GM12892 (cell line): ENCODE data around the gene BRAT1.

ENCODE experiments used
- DNase-seq: peaks from one replicate; pipeline ENCODE4 v3.0.0; 2011; ENCODE audit not compliant: insufficient read length
- FAIRE-seq: peaks from 2 replicates; lab custom pipeline; 2011; peaks lifted over from hg19 to GRCh38; lab: Jason Lieb, UNC
- POLR2A ChIP-seq: IDR thresholded peaks from 2 replicates; pipeline ENCODE4 v1.6.1; 2011; ENCODE audit warnings: low read depth, low read length, control low read depth
- POLR2AphosphoS5 ChIP-seq: IDR thresholded peaks from 2 replicates; pipeline ENCODE4 v1.6.1; 2011; ENCODE audit warnings: low read depth, low read length, control low read depth
- TAF1 ChIP-seq: IDR thresholded peaks from 2 replicates; pipeline ENCODE4 v1.6.1; 2011; ENCODE audit warnings: low read depth, mild to moderate bottlenecking, control low read depth, low read length, borderline replicate concordance

BRAT1 gene

DNA sequence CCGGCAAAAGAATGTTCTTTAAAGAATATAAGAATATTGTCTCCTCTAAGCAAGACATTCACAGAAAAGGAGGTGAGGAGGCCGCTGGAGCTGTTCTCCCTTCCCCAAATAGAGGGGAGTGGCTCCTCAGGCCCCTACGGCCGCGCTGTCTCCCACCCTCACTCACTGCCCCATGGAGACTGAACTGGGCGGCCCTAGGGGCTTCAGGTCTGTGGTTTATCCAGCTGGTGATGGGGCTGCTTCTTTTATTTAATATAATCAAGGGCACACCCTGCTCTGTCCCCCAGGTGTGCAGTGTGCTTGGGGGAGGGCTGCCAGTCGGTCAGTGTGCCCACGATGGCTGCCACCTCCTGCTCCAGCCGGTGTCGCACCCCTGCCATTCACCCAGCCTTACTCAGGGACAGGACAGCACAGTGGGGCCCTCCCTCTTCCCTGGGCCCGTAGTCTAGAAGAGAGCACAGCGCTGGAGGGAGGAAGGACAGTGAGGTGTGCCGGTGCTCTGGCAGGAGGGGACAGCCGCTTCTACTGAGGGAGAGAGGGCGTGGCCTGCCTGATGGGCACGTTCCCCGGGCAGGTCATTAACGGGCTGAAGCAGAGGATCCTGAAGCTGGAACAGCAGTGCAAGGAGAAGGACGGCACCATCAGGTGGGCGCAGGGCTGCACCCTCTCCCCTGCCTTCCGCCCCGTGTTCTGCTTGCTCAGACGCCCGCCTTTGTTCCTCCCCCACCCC, 26.8 kb upstream of the BRAT1 start:
- FAIRE-seq: no peak
- no peak for DNase-seq
- TF ChIP-seq TAF1: no peak
- no peak for TF ChIP-seq POLR2A
- TF ChIP-seq POLR2AphosphoS5: no peak

- TF ChIP-seq POLR2AphosphoS5 (no peak), POLR2A (no peak), TAF1 (no peak)
- no peak for DNase-seq
- no peak for FAIRE-seq
Measured at GRCh38 chr7:2580636-2581035, 25.3 kb upstream of the BRAT1 start.

- TF ChIP-seq POLR2AphosphoS5 (no peak), POLR2A (no peak), TAF1 (no peak)
- DNase-seq (no peak), FAIRE-seq (no peak)
Measured at GRCh38 chr7:2577914-2578680, 22.8 kb upstream of the BRAT1 start.

DNA sequence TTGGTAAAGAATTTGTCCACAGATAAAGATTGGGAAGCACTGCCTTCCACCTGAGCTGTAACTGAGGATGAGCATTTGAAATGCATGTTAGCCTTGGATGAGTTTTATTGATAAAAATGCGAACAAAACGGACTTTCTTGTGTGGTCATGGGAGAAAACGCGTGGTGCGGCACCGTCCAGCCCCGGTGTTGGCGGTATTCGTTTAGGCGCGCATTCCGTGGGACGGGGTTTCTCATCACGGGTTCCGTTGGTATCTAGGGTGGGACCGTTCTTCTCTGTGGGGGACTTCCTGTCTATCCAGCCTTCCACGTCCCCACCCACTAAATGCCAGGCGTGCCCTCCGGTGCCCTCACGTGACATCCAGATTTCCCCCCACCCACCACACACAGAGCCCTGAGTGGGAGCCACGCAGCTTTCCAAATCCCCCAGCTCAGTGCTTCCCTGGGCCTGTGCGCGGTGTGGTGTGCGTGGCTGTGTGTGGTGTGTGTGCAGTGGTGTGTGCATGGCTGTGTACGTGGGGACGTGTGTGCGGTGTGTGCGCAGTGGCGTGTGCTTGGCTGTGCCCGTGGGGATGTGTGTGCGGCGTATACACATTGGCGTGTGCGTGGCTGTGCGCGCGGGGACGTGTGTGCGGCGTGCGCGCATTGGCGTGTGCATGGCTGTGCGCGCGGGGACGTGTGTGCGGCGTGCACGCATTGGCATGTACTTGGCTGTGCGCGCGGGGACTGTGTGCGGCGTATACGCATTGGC, 21.6 kb upstream of the BRAT1 start:
- no peak for FAIRE-seq
- DNase-seq: no peak
- TF ChIP-seq POLR2AphosphoS5 (no peak), TAF1 (no peak), POLR2A (no peak)

GRCh38 chr7:2575733-2576340, 20.5 kb upstream of the BRAT1 start:
- no peak for FAIRE-seq
- TF ChIP-seq POLR2A (no peak), POLR2AphosphoS5 (no peak), TAF1 (no peak)

DNA sequence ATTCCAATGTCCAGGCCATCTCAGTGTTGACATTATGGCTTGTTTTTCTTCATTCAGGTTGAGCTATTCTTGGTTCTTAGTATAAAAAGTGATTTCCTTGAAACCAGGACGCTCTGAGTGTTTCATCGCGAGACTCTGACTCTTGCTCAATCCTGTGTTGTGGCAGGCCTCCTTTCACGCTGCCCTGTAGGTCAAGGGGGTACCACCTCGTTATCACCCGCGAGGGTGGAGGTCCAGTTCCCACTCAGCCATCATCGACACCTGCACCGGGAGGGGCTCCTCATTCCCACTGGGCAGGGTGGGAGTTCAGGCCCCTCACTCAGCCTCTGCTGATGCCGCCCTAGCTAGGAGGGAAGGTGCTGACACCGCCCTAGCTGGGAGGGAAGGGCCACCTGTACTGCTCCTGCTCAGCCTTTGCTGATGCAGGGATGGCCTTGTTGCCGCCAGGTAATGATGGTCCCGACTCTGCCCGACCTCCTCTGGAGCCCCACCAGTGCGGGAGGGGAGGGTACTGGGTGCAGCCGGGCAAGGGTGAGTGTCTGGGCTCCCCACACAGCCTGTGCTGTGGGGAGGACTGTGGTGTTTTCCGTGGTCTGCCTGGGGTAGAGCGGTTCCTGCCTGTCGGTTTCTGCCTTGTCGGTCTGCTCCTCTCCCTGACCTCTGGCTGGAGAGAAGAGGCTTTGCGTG, 19.9 kb upstream of the BRAT1 start:
- TF ChIP-seq POLR2AphosphoS5 (no peak), POLR2A (no peak), TAF1 (no peak)
- FAIRE-seq (no peak), DNase-seq (no peak)

More at GRCh38 chr7:2575733-2576340, 20.5 kb upstream of the BRAT1 start:
- DNase-seq: no peak

DNA sequence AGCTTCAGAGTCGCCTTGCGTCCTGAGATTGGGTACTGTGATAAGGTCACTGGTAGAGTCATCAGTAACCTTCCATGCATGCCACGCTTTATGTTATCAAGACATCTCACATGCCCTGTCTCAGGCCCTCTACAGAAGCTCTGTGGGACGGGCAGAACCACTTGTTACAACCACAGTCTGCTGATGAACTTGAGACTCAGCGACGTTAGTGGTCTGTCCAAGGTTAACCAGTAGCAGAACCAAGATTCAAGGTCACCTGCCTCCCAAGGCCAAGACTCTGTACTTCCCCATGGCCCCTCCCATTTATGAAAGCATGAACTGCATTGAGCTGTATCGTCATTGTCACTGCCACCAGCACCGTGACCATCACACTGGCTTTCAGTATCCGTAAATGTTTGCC, 18.4 kb upstream of the BRAT1 start:
- TF ChIP-seq POLR2AphosphoS5 (no peak), POLR2A (no peak), TAF1 (no peak)
- DNase-seq (no peak), FAIRE-seq (peak; percentile 40)

DNA sequence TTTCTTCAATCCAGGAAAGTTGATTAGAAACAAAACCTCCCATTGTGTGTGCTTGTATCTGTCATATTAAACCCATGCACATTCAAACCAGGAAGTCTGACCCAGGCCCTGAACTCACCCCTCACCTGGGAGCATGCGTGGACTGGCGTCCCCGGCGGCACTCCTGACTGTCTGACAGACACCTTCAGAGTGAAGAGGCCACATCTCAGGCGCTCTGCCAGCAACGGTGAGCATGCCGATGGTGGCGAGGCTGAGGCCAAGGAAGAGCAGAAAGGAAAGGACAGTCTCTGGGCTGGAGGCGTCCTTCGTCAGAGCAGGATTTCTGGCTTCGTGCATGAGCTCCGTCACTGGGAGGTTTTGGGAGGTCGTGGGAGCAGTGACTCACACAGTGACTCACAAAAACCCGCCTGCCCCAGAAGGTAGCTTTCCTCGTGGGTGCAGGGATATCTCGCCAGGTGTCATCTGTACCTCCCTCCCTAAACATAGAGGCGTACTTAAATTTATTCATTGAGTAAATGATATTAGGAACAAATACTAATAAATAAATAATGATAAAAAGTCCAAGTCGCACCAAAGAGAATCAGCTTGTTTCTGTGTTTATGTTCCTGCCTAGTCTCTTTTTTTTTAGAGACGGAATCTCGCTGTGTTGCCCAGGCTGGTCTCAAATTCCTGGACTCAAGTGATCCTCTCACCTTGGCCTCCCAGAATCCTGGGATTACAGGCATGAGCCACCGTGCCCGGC, 16.9 kb upstream of the BRAT1 start:
- DNase-seq: no peak
- TF ChIP-seq POLR2A (no peak), TAF1 (no peak), POLR2AphosphoS5 (no peak)
- FAIRE-seq: no peak

GRCh38 chr7:2571409-2571808, 16.1 kb upstream of the BRAT1 start:
- TF ChIP-seq POLR2AphosphoS5 (no peak), POLR2A (no peak), TAF1 (no peak)
- FAIRE-seq: no peak
- DNase-seq: no peak

DNA sequence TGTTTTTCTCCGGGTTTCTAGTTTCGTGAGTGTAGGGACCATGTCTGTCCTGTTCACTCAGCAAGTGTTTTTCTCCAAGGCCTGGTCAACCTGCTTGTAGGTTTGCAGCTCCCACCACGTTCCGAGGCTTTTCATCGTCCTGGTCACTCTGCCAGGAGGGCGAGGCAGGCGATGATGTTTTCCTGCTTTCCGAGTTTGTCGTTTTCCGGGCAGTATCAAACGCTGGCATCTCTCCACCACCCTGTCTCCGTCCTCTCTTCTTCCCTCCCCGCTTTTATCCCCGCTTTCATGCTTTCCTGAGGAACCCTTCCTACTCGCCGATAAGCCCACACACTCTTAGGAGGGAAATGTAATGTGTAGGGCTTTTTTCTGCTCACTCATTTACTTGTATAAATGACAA, 14.7 kb upstream of the BRAT1 start:
- DNase-seq (no peak), FAIRE-seq (no peak)
- TF ChIP-seq TAF1: no peak
- TF ChIP-seq POLR2AphosphoS5: no peak
